Fibroblast of lung (primary cell): ENCODE measurements around the gene CST4. TPM values are rescaled to one million over a fixed set of nuclear protein-coding genes. Genes with fewer than 3 reads are reported as not detected.
A peak's percentile ranks its signal among the peaks of the same experiment; 100 is the strongest.
"Not testable (repeated sequence)": the region's sequence is repeated elsewhere in the genome, so short reads cannot be mapped to it uniquely, and the experiment has no call there.

Experiments used
- DNase-seq, 2 donors: peaks; one replicate each; pipeline versions ENCODE4 v3.0.0 to v3.0.0-alpha.2; 2010; ENCODE audit warnings: low read depth in 2 of 2
- H2AFZ ChIP-seq: 2 replicates; pipeline ENCODE4 v1.5.1; 2012; ENCODE audit warnings: low read length, control low read depth, inconsistent platforms
- H3K27ac ChIP-seq: 2 replicates; pipeline ENCODE4 v1.5.1; 2011; ENCODE audit warnings: low read length, control low read depth; ENCODE audit not compliant: insufficient read depth
- H3K27me3 ChIP-seq: 2 replicates; pipeline ENCODE4 v1.5.1; 2011; ENCODE audit warnings: mild to moderate bottlenecking, low read length; ENCODE audit not compliant: control insufficient read depth, insufficient read depth
- H3K36me3 ChIP-seq: 2 replicates; pipeline ENCODE4 v1.5.1; 2011; ENCODE audit warnings: low read length; ENCODE audit not compliant: control insufficient read depth, insufficient read depth
- H3K4me1 ChIP-seq: 2 replicates; pipeline ENCODE4 v1.5.1; 2011; ENCODE audit warnings: low read length; ENCODE audit not compliant: control insufficient read depth, insufficient read depth; ENCODE audit errors: extremely low read depth
- H3K4me2 ChIP-seq: 2 replicates; pipeline ENCODE4 v1.5.1; 2011; ENCODE audit warnings: low read length, control low read depth; ENCODE audit not compliant: insufficient read depth; ENCODE audit errors: extremely low read depth
- H3K4me3 ChIP-seq, 4 experiments: fragments of 200-600 bp in 1 of 4; sonication (generic) in 1 of 4; replicated peaks in 1 of 4; 2 replicates each; pipeline ENCODE4 v1.5.1; 2011 to 2016; ENCODE audit warnings: low read length in 4 of 4, low read depth in 3 of 4, mild to moderate bottlenecking in 3 of 4, control low read depth in 2 of 4, inconsistent platforms in 1 of 4, mixed read lengths in 1 of 4; ENCODE audit not compliant: insufficient read depth in 1 of 4; ENCODE audit errors: control extremely low read depth in 1 of 4
- H3K79me2 ChIP-seq: 2 replicates; pipeline ENCODE4 v1.5.1; 2012; ENCODE audit warnings: mild to moderate bottlenecking, low read length, inconsistent platforms; ENCODE audit not compliant: control insufficient read depth, insufficient read depth
- H3K9ac ChIP-seq: 2 replicates; pipeline ENCODE4 v1.5.1; 2011; ENCODE audit warnings: mild to moderate bottlenecking, low read length, control low read depth; ENCODE audit not compliant: insufficient read depth
- H3K9me3 ChIP-seq: 2 replicates; pipeline ENCODE4 v1.5.1; 2012; ENCODE audit warnings: low read depth, low read length; ENCODE audit not compliant: control insufficient read depth, insufficient read depth
- H4K20me1 ChIP-seq: 2 replicates; pipeline ENCODE4 v1.5.1; 2011; ENCODE audit warnings: low read length; ENCODE audit not compliant: control insufficient read depth, insufficient read depth; ENCODE audit errors: extremely low read depth
- CTCF ChIP-seq, 2 donors: IDR thresholded peaks in 1 of 2; conservative IDR thresholded peaks in 1 of 2; 1 replicate in 1 of 2; 2 replicates in 1 of 2; pipeline ENCODE4 v1.5.1; 2011 to 2012; ENCODE audit warnings: low read length in 2 of 2, control low read depth in 1 of 2, inconsistent platforms in 1 of 2, low read depth in 1 of 2, mild to moderate bottlenecking in 1 of 2
- EZH2 ChIP-seq: IDR thresholded peaks from 2 replicates; pipeline ENCODE4 v1.5.1; 2012; ENCODE audit warnings: low read length, control low read depth, mild to moderate bottlenecking; ENCODE audit errors: missing control alignments
- polyA plus RNA-seq, 2 donors: library from polyadenylated mRNA; depleted of rRNA in 1 of 2; stranded (reverse) in 1 of 2; unstranded in 1 of 2; fragments of >200 nt; gene quantifications; 2 replicates each; pipeline ENCODE4 v1.2.1, GENCODE V29; 2011 to 2012; ENCODE audit warnings: missing spikeins in 1 of 2
- total RNA-seq: library from RNA; depleted of rRNA; stranded (reverse); fragments of >200 nt; gene quantifications from 2 replicates; pipeline ENCODE4 v1.2.1, GENCODE V29; 2014

CST4 gene
- total and polyA plus RNA-seq, 2 donors (not counting 1 experiment from before 2014, with no cell fraction given), result 0.16 to 0.17 TPM

- Histone ChIP-seq H3K27ac (peak overlapping the region; percentile 92), H3K4me2 (peak overlapping the region; percentile 94), H2AFZ (no peak overlapping the region), H3K79me2 (peaks cover 23% of the 10 kb centered on the region), H3K9me3 (no peaks in the 10 kb centered on the region), H3K9ac (peak overlapping the region; percentile 96), H3K4me3 (peak overlapping the region; percentile 63 to 89 (median 82)), H3K4me1 (peaks cover 7% of the 10 kb centered on the region), H3K27me3 (no peaks in the 10 kb centered on the region), H3K36me3 (peaks cover 5% of the 10 kb centered on the region), H4K20me1 (no peaks in the 10 kb centered on the region)
- DNase-seq, result no peak
- TF ChIP-seq EZH2, result no peak
- TF ChIP-seq CTCF (conservative IDR thresholded peaks at IDR 0.05 in 1 of 2, IDR thresholded peaks at IDR 0.05 in 1 of 2; ENCODE audit: low read depth in 1 of 2, low read length in 2 of 2), result no peak
These were observed 52.5 kb downstream of the CST4 start for GRCh38 chr20:23636182-23636907.

- not testable (repeated sequence) for H3K4me1 ChIP-seq, H2AFZ ChIP-seq, H3K9me3 ChIP-seq, DNase-seq, H4K20me1 ChIP-seq, H3K27me3 ChIP-seq, H3K36me3 ChIP-seq, H3K9ac ChIP-seq, H3K27ac ChIP-seq
- peaks cover 23% of the 10 kb centered on the region for H3K79me2 ChIP-seq
- peak overlapping the region; percentile 94 for H3K4me2 ChIP-seq
- H3K4me3 ChIP-seq, result peak overlapping the region in 2 of 4 experiments; percentile 88 to 89
These were observed 53.1 kb downstream of the CST4 start for GRCh38 chr20:23635768-23636090.

Other genes starting within 250 kb of the CST4 start
- not detected in 2 replicates for gene CSTL1, start 249.4 kb downstream of the CST4 start, total RNA-seq
- not detected in 2 replicates for gene CSTL1, start 249.4 kb downstream of the CST4 start, polyA plus RNA-seq
- gene CST11, start 236.2 kb downstream of the CST4 start, total RNA-seq, result not detected in 2 replicates
- not detected in 2 replicates for gene CST11, start 236.2 kb downstream of the CST4 start, polyA plus RNA-seq
- not detected in 2 replicates for gene CST8, start 197.9 kb downstream of the CST4 start, total RNA-seq
- gene CST8, start 197.9 kb downstream of the CST4 start, polyA plus RNA-seq, result not detected in 2 replicates
- gene CST9L, start 120.6 kb downstream of the CST4 start, total RNA-seq, result not detected in 2 replicates
- not detected in 2 replicates for gene CST9L, start 120.6 kb downstream of the CST4 start, polyA plus RNA-seq
- gene CST9, start 83.1 kb downstream of the CST4 start, total RNA-seq, result not detected in 2 replicates
- not detected in 2 replicates for gene CST9, start 83.1 kb downstream of the CST4 start, polyA plus RNA-seq
- 135 and 162 TPM in 2 replicates for gene CST3, start 51.1 kb downstream of the CST4 start, total RNA-seq
- gene CST3, start 51.1 kb downstream of the CST4 start, polyA plus RNA-seq, result 136 and 180 TPM in 2 replicates
- gene CST1, start 61.9 kb upstream of the CST4 start, total RNA-seq, result 3.6 TPM in 1 of 2 replicates, not detected in the other
- gene CST1, start 61.9 kb upstream of the CST4 start, polyA plus RNA-seq, result 3.9 and 8.5 TPM in 2 replicates
- not detected in 2 replicates for gene CST2, start 137.7 kb upstream of the CST4 start, total RNA-seq
- gene CST2, start 137.7 kb upstream of the CST4 start, polyA plus RNA-seq, result 0.12 TPM in 1 of 2 replicates, not detected in the other
- gene CST5, start 190.7 kb upstream of the CST4 start, total RNA-seq, result not detected in 2 replicates
- gene CST5, start 190.7 kb upstream of the CST4 start, polyA plus RNA-seq, result not detected in 2 replicates